Loucy (cell line): ENCODE measurements around the gene TBX19.
A peak's percentile ranks its signal among the peaks of the same experiment; 100 is the strongest.

ENCODE experiments used
- H2AFZ ChIP-seq: fragments of 200-600 bp; sonication (generic); 2 replicates; pipeline ENCODE4 v1.6.0; 2016; ENCODE audit warnings: antibody characterized with exemption, mild to moderate bottlenecking, low read length, moderate library complexity
- H3F3A ChIP-seq: fragments of 200-600 bp; 2 replicates; pipeline ENCODE4 v1.6.0; 2016; ENCODE audit warnings: antibody characterized with exemption, low read depth, mild to moderate bottlenecking
- H3K27me3 ChIP-seq: fragments of 200-600 bp; sonication (generic); 2 replicates; pipeline ENCODE4 v1.6.1; 2014; ENCODE audit warnings: low read length, mild to moderate bottlenecking; ENCODE audit not compliant: insufficient read depth, poor library complexity, severe bottlenecking
- H3K36me3 ChIP-seq: fragments of 200-600 bp; sonication (generic); 2 replicates; pipeline ENCODE4 v1.6.1; 2016; ENCODE audit warnings: low read length; ENCODE audit not compliant: insufficient read depth
- H3K4me1 ChIP-seq: fragments of 200-600 bp; sonication (generic); 2 replicates; pipeline ENCODE4 v1.5.1; 2014; ENCODE audit warnings: low read length, mild to moderate bottlenecking; ENCODE audit not compliant: insufficient read depth, poor library complexity, severe bottlenecking
- H3K4me2 ChIP-seq: fragments of 200-600 bp; sonication (generic); 2 replicates; pipeline ENCODE4 v1.6.0; 2014; ENCODE audit warnings: antibody characterized with exemption, low read length, low read depth, mild to moderate bottlenecking; ENCODE audit not compliant: poor library complexity, severe bottlenecking
- H3K4me3 ChIP-seq: fragments of 200-600 bp; sonication (generic); 2 replicates; pipeline ENCODE4 v1.5.1; 2014; ENCODE audit warnings: low read length, mild to moderate bottlenecking, mixed read lengths; ENCODE audit not compliant: poor library complexity, severe bottlenecking
- H3K79me2 ChIP-seq: fragments of 200-600 bp; sonication (generic); 2 replicates; pipeline ENCODE4 v1.6.1; 2014; ENCODE audit warnings: low read length; ENCODE audit not compliant: insufficient read depth
- H3K9ac ChIP-seq: fragments of 200-600 bp; sonication (generic); 2 replicates; pipeline ENCODE4 v1.6.0; 2014; ENCODE audit warnings: mild to moderate bottlenecking, low read depth, low read length, moderate library complexity; ENCODE audit not compliant: poor library complexity, severe bottlenecking
- H3K9me2 ChIP-seq: fragments of 200-600 bp; sonication (generic); replicated peaks from 2 replicates; pipeline ENCODE4 v1.6.1; 2016; ENCODE audit warnings: low read depth, low read length, mixed read lengths
- H3K9me3 ChIP-seq: fragments of 200-600 bp; sonication (generic); 2 replicates; pipeline ENCODE4 v1.6.1; 2014; ENCODE audit warnings: mild to moderate bottlenecking, antibody characterized with exemption, low read length, low read depth; ENCODE audit not compliant: insufficient read depth
- H4K20me1 ChIP-seq: fragments of 200-600 bp; sonication (generic); 2 replicates; pipeline ENCODE4 v1.6.0; 2014; ENCODE audit warnings: antibody characterized with exemption, low read length, mild to moderate bottlenecking; ENCODE audit not compliant: insufficient read depth, poor library complexity, severe bottlenecking
- CTCF ChIP-seq: fragments of 200-600 bp; sonication (generic); conservative IDR thresholded peaks from 2 replicates; pipeline ENCODE4 v1.5.1; 2014; ENCODE audit warnings: mild to moderate bottlenecking, antibody characterized with exemption, low read length
- EZH2phosphoT487 ChIP-seq: fragments of 200-600 bp; IDR thresholded peaks from 2 replicates; pipeline ENCODE4 v1.6.1; 2018; ENCODE audit warnings: antibody characterized with exemption, mild to moderate bottlenecking, moderate library complexity, borderline replicate concordance

TBX19 gene

GRCh38 chr1:168243636-168244212, 37.0 kb upstream of the TBX19 start:
- Histone ChIP-seq H3K79me2 (peaks cover 30% of the 10 kb centered on the region), H3K9me3 (no peaks in the 10 kb centered on the region), H2AFZ (no peak overlapping the region), H3K27me3 (no peaks in the 10 kb centered on the region), H3K4me3 (peak overlapping the region; percentile 53), H3K9me2 (no peaks in the 10 kb centered on the region), H4K20me1 (peaks cover 18% of the 10 kb centered on the region), H3K4me2 (peak overlapping the region; percentile 68), H3K4me1 (peaks cover 16% of the 10 kb centered on the region), H3F3A (no peaks in the 10 kb centered on the region), H3K36me3 (peaks cover 55% of the 10 kb centered on the region), H3K9ac (no peak overlapping the region)
- TF ChIP-seq CTCF (0 out of 2 replicates have a peak, but pooled peaks have one; percentile 18), EZH2phosphoT487 (no peak)

- peaks cover 18% of the 10 kb centered on the region for H4K20me1 ChIP-seq
- H3K27me3 ChIP-seq, result no peaks in the 10 kb centered on the region
- H3K9me3 ChIP-seq, result no peaks in the 10 kb centered on the region
- no peaks in the 10 kb centered on the region for H3K9me2 ChIP-seq
- peaks cover 39% of the 10 kb centered on the region for H3K79me2 ChIP-seq
- peaks cover 52% of the 10 kb centered on the region for H3K36me3 ChIP-seq
- H3K4me1 ChIP-seq, result peaks cover 16% of the 10 kb centered on the region
- H3F3A ChIP-seq, result no peaks in the 10 kb centered on the region
- TF ChIP-seq EZH2phosphoT487 (no peak), CTCF (no peak)
- no peak overlapping the region for H2AFZ ChIP-seq
- H3K9ac ChIP-seq, result no peak overlapping the region
- no peak overlapping the region for H3K4me3 ChIP-seq
- no peak overlapping the region for H3K4me2 ChIP-seq
These were observed 35.6 kb upstream of the TBX19 start for GRCh38 chr1:168245042-168245441.

GRCh38 chr1:168246506-168246905, 34.2 kb upstream of the TBX19 start:
- no peak for TF ChIP-seq EZH2phosphoT487
- TF ChIP-seq CTCF, result no peak
- Histone ChIP-seq H3K27me3 (no peaks in the 10 kb centered on the region), H3K4me1 (peaks cover 16% of the 10 kb centered on the region), H3K4me2 (no peak overlapping the region), H3K4me3 (no peak overlapping the region), H3K9ac (no peak overlapping the region), H2AFZ (no peak overlapping the region), H4K20me1 (peaks cover 22% of the 10 kb centered on the region), H3K79me2 (peaks cover 53% of the 10 kb centered on the region), H3K9me2 (no peaks in the 10 kb centered on the region), H3F3A (no peaks in the 10 kb centered on the region), H3K36me3 (peaks cover 58% of the 10 kb centered on the region), H3K9me3 (no peaks in the 10 kb centered on the region)
